Activated T-helper 17 cell treated with anti-CD3 and anti-CD28 coated beads, Interleukin-2, amount 50 U/mL, for 72 hours (primary cell): ENCODE measurements around the gene LAT. TPM values are rescaled to one million over a fixed set of nuclear protein-coding genes. Genes with fewer than 3 reads are reported as not detected.
A peak's percentile ranks its signal among the peaks of the same experiment; 100 is the strongest.

Experiments used
- ATAC-seq: fragments of 150-1000 bp; cut with Tn5 transposase; replicated peaks from 2 replicates; pipeline ENCODE4 v1.10.0; 2021; ENCODE audit warnings: mild to moderate bottlenecking, moderate library complexity
- H3K27ac Mint-ChIP-seq: one replicate; pipeline ENCODE4 v1.8.0; 2022; ENCODE audit warnings: mixed read lengths
- H3K27me3 Mint-ChIP-seq: one replicate; pipeline ENCODE4 v1.8.0; 2022; ENCODE audit warnings: mixed read lengths
- H3K36me3 Mint-ChIP-seq: one replicate; pipeline ENCODE4 v1.8.0; 2022; ENCODE audit warnings: low read depth, mild to moderate bottlenecking, mixed read lengths
- H3K4me1 Mint-ChIP-seq: one replicate; pipeline ENCODE4 v1.8.0; 2022; ENCODE audit warnings: mixed read lengths
- H3K4me3 Mint-ChIP-seq: one replicate; pipeline ENCODE4 v1.8.0; 2022; ENCODE audit warnings: mild to moderate bottlenecking, mixed read lengths
- H3K9me3 Mint-ChIP-seq: one replicate; pipeline ENCODE4 v1.8.0; 2022; ENCODE audit warnings: mixed read lengths
- total RNA-seq, 2 donors: library from RNA; stranded (reverse); gene quantifications; one replicate each; pipeline ENCODE4 v1.2.3, GENCODE V29; 2022

The LAT gene
- total RNA-seq, 2 donors from 2014 or later, result 216 to 327 TPM

- Mint-ChIP-seq H3K4me3 (peak overlapping the region; percentile 84), H3K9me3 (peaks cover 9% of the 10 kb centered on the region), H3K4me1 (peaks cover 40% of the 10 kb centered on the region), H3K27ac (peak overlapping the region; percentile 97), H3K36me3 (no peaks in the 10 kb centered on the region), H3K27me3 (no peaks in the 10 kb centered on the region)
- peak; percentile 10 for ATAC-seq
Measured at GRCh38 chr16:29009050-29009837, 24.4 kb downstream of the LAT start.

- Mint-ChIP-seq H3K27me3 (no peaks in the 10 kb centered on the region), H3K27ac (peak overlapping the region; percentile 97), H3K36me3 (no peaks in the 10 kb centered on the region), H3K9me3 (peaks cover 6% of the 10 kb centered on the region), H3K4me1 (peaks cover 39% of the 10 kb centered on the region), H3K4me3 (peak overlapping the region; percentile 84)
- ATAC-seq, result no peak
Measured at GRCh38 chr16:29009838-29010166, 24.9 kb downstream of the LAT start.

GRCh38 chr16:29011112-29011511 lies 26.3 kb downstream of the LAT start:
- H3K27ac Mint-ChIP-seq, result no peak overlapping the region
- no peaks in the 10 kb centered on the region for H3K36me3 Mint-ChIP-seq
- H3K4me3 Mint-ChIP-seq, result no peak overlapping the region
- H3K27me3 Mint-ChIP-seq, result no peaks in the 10 kb centered on the region
- H3K4me1 Mint-ChIP-seq, result peaks cover 34% of the 10 kb centered on the region
- ATAC-seq, result no peak
- H3K9me3 Mint-ChIP-seq, result peaks cover 4% of the 10 kb centered on the region

GRCh38 chr16:29011851-29012250 lies 27.0 kb downstream of the LAT start:
- peaks cover 33% of the 10 kb centered on the region for H3K4me1 Mint-ChIP-seq
- no peaks in the 10 kb centered on the region for H3K36me3 Mint-ChIP-seq
- no peak for ATAC-seq
- no peaks in the 10 kb centered on the region for H3K27me3 Mint-ChIP-seq
- H3K4me3 Mint-ChIP-seq, result peak overlapping the region; percentile 57
- H3K27ac Mint-ChIP-seq, result peak overlapping the region; percentile 87
- H3K9me3 Mint-ChIP-seq, result peaks cover 4% of the 10 kb centered on the region

GRCh38 chr16:29012913-29013553 lies 28.2 kb downstream of the LAT start:
- ATAC-seq, result peak; percentile 51
- Mint-ChIP-seq H3K36me3 (no peaks in the 10 kb centered on the region), H3K9me3 (peaks cover 4% of the 10 kb centered on the region), H3K27me3 (no peaks in the 10 kb centered on the region), H3K27ac (peak overlapping the region; percentile 87), H3K4me3 (peak overlapping the region; percentile 57), H3K4me1 (peaks cover 29% of the 10 kb centered on the region)

- Mint-ChIP-seq H3K27ac (peak overlapping the region; percentile 87), H3K4me1 (peaks cover 18% of the 10 kb centered on the region), H3K36me3 (no peaks in the 10 kb centered on the region), H3K4me3 (no peak overlapping the region), H3K27me3 (no peaks in the 10 kb centered on the region), H3K9me3 (no peaks in the 10 kb centered on the region)
- peak; percentile 10 for ATAC-seq
Measured at GRCh38 chr16:29014561-29015069, 29.8 kb downstream of the LAT start.

DNA sequence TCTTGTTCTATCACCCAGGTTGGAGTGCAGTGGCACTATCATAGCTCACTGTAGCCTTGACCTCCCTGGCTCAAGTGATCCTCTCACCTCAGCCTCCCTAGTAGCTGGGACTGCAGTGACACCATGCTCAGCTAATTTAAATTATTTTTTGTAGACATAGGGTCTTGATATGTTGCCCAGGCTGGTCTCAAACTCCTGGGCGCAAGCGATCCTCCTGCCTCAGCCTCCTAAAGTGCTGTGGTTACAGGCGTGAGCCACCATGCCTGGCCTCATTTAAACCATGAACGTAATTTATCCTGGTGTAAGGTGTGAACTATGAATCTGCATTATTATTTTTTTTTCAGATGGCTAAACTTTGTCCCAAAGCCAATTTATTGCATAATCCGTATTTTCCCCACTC lies 37.3 kb downstream of the LAT start:
- no peaks in the 10 kb centered on the region for H3K36me3 Mint-ChIP-seq
- no peak overlapping the region for H3K27ac Mint-ChIP-seq

GRCh38 chr16:29023279-29024277 lies 38.7 kb downstream of the LAT start:
- H3K36me3 Mint-ChIP-seq, result no peaks in the 10 kb centered on the region
- H3K4me3 Mint-ChIP-seq, result peak overlapping the region; percentile 20
- H3K9me3 Mint-ChIP-seq, result no peaks in the 10 kb centered on the region
- ATAC-seq, result no peak
- no peaks in the 10 kb centered on the region for H3K27me3 Mint-ChIP-seq
- peak overlapping the region; percentile 58 for H3K27ac Mint-ChIP-seq
- H3K4me1 Mint-ChIP-seq, result peaks cover 5% of the 10 kb centered on the region

More for the DNA sequence above, 37.3 kb downstream of the LAT start:
- H3K9me3 Mint-ChIP-seq, result no peaks in the 10 kb centered on the region
- H3K27me3 Mint-ChIP-seq, result no peaks in the 10 kb centered on the region
- ATAC-seq, result no peak
- peaks cover 5% of the 10 kb centered on the region for H3K4me1 Mint-ChIP-seq
- peak overlapping the region; percentile 58 for H3K4me3 Mint-ChIP-seq

- Mint-ChIP-seq H3K4me3 (peak overlapping the region; percentile 20), H3K36me3 (no peaks in the 10 kb centered on the region), H3K9me3 (no peaks in the 10 kb centered on the region), H3K4me1 (peaks cover 7% of the 10 kb centered on the region), H3K27me3 (no peaks in the 10 kb centered on the region), H3K27ac (peak overlapping the region; percentile 58)
- no peak for ATAC-seq
Measured at GRCh38 chr16:29024278-29024677, 39.4 kb downstream of the LAT start.

GRCh38 chr16:29025218-29025617 lies 40.4 kb downstream of the LAT start:
- H3K27me3 Mint-ChIP-seq, result no peaks in the 10 kb centered on the region
- H3K9me3 Mint-ChIP-seq, result no peaks in the 10 kb centered on the region
- no peak overlapping the region for H3K27ac Mint-ChIP-seq
- no peak overlapping the region for H3K4me3 Mint-ChIP-seq
- H3K4me1 Mint-ChIP-seq, result peaks cover 11% of the 10 kb centered on the region
- H3K36me3 Mint-ChIP-seq, result no peaks in the 10 kb centered on the region
- no peak for ATAC-seq

DNA sequence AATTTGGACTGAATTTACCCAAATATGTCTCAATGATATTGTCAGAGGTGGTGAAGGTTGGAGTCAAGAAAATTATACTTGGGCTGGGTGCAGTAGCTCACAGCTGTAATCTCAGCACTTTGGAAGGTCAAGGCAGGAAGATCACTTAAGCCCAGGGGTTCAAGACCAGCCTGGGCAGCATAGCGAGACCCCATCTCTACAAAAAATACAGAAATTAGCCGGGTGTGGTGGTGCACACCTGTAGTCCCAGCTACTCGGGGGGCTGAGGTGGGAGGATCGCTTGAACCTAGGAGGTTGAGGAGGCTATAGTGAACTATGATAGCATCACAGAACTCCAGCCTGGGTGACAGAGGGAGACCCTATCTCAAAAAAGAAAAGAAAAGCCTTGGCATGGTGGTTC lies 40.9 kb downstream of the LAT start:
- ATAC-seq, result no peak
- Mint-ChIP-seq H3K4me1 (peaks cover 11% of the 10 kb centered on the region), H3K27me3 (no peaks in the 10 kb centered on the region), H3K36me3 (no peaks in the 10 kb centered on the region), H3K4me3 (no peak overlapping the region), H3K9me3 (no peaks in the 10 kb centered on the region), H3K27ac (no peak overlapping the region)

GRCh38 chr16:29028457-29029167 lies 43.8 kb downstream of the LAT start:
- Mint-ChIP-seq H3K27ac (peak overlapping the region; percentile 76), H3K36me3 (no peaks in the 10 kb centered on the region), H3K27me3 (no peaks in the 10 kb centered on the region), H3K4me1 (peaks cover 7% of the 10 kb centered on the region), H3K4me3 (peak overlapping the region; percentile 66), H3K9me3 (no peaks in the 10 kb centered on the region)
- peak; percentile 27 for ATAC-seq

- Mint-ChIP-seq H3K4me1 (peaks cover 7% of the 10 kb centered on the region), H3K9me3 (no peaks in the 10 kb centered on the region), H3K36me3 (no peaks in the 10 kb centered on the region), H3K4me3 (peak overlapping the region; percentile 66), H3K27ac (peak overlapping the region; percentile 76), H3K27me3 (no peaks in the 10 kb centered on the region)
- ATAC-seq, result peak; percentile 99
Measured at GRCh38 chr16:29029168-29029994, 44.5 kb downstream of the LAT start.
